ENCODE results near the gene FAM13A.

Gene FAM13A

DNA sequence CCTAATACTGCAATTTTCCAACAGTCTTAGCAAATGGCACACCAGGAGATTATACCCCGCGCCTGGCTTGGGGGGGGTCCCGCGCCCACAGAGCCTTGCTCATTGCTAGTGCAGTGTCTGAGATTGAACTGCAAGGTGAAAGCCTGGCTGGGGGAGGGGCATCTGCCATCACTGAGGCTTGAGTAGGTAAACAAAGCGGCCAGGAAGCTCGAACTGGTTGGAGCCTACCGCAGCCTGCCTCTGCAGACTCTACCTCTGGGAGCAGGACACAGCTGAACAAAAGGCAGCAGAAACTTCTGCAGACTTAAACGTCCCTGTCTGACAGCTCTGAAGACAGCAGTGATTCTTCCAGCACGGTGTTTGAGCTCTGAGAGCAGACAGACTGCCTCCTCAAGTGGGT is 186.6 kb downstream of the FAM13A start:
- H3K79me2 ChIP-seq (ENCODE audit: insufficient read depth, low read length), result no peaks in the 10 kb centered on the region

DNA sequence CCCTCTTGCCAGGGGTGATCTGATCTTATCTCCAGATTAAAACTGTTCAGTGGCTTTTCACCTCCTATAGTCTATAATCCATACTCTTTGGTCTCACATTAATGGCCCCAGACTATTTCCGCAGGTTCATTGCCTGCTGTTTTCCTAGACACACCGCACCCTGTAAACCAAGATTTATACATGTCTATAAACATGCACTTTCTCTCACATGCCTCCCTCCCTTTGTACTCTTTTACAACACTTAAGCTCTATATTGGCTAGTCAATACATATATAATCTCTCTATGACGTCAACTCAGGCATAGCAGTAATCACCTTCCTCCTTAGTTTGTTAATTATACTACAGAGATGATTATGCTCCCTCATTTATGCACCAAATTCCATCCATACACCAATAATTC is 188.5 kb downstream of the FAM13A start:
- Histone ChIP-seq H3K36me3 (ENCODE audit: low read length) (no peaks in the 10 kb centered on the region), H3K27ac (ENCODE audit: low read depth, low read length) (no peak overlapping the region), H3K4me3 (ENCODE audit: insufficient read depth, low read length, poor library complexity, severe bottlenecking) (no peak overlapping the region), H3K9me3 (ENCODE audit: insufficient read depth, low read length) (no peaks in the 10 kb centered on the region), H3K9me2 (replicated peaks; ENCODE audit: insufficient read depth, low read length) (no peaks in the 10 kb centered on the region), H4K20me1 (ENCODE audit: low read depth, low read length) (no peaks in the 10 kb centered on the region), H3K9ac (ENCODE audit: low read length) (no peak overlapping the region), H3K27me3 (ENCODE audit: low read length) (no peaks in the 10 kb centered on the region), H3K79me2 (ENCODE audit: insufficient read depth, low read length) (no peaks in the 10 kb centered on the region), H3F3A (ENCODE audit: insufficient read depth) (no peaks in the 10 kb centered on the region), H3K4me2 (ENCODE audit: low read depth, low read length, poor library complexity, severe bottlenecking) (no peak overlapping the region), H2AFZ (ENCODE audit: low read depth, low read length, severe bottlenecking) (no peak overlapping the region)
- TF ChIP-seq, protein P1, sequence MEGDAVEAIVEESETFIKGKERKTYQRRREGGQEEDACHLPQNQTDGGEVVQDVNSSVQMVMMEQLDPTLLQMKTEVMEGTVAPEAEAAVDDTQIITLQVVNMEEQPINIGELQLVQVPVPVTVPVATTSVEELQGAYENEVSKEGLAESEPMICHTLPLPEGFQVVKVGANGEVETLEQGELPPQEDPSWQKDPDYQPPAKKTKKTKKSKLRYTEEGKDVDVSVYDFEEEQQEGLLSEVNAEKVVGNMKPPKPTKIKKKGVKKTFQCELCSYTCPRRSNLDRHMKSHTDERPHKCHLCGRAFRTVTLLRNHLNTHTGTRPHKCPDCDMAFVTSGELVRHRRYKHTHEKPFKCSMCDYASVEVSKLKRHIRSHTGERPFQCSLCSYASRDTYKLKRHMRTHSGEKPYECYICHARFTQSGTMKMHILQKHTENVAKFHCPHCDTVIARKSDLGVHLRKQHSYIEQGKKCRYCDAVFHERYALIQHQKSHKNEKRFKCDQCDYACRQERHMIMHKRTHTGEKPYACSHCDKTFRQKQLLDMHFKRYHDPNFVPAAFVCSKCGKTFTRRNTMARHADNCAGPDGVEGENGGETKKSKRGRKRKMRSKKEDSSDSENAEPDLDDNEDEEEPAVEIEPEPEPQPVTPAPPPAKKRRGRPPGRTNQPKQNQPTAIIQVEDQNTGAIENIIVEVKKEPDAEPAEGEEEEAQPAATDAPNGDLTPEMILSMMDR (IDR thresholded peaks at IDR 0.05; ENCODE audit: insufficient read depth, low read length, poor library complexity, severe bottlenecking), result no peak
- no peak for TF ChIP-seq EZH2phosphoT487 (conservative IDR thresholded peaks at IDR 0.05; ENCODE audit: low read length)

More for the DNA sequence above, 186.6 kb downstream of the FAM13A start:
- Histone ChIP-seq H3K9me2 (replicated peaks; ENCODE audit: insufficient read depth, low read length) (no peaks in the 10 kb centered on the region), H4K20me1 (ENCODE audit: low read depth, low read length) (no peaks in the 10 kb centered on the region), H3K9ac (ENCODE audit: low read length) (no peak overlapping the region), H3K36me3 (ENCODE audit: low read length) (no peaks in the 10 kb centered on the region), H3F3A (ENCODE audit: insufficient read depth) (no peaks in the 10 kb centered on the region), H2AFZ (ENCODE audit: low read depth, low read length, severe bottlenecking) (no peak overlapping the region), H3K27ac (ENCODE audit: low read depth, low read length) (no peak overlapping the region), H3K4me2 (ENCODE audit: low read depth, low read length, poor library complexity, severe bottlenecking) (no peak overlapping the region), H3K4me3 (ENCODE audit: insufficient read depth, low read length, poor library complexity, severe bottlenecking) (no peak overlapping the region), H3K9me3 (ENCODE audit: insufficient read depth, low read length) (no peaks in the 10 kb centered on the region), H3K27me3 (ENCODE audit: low read length) (no peaks in the 10 kb centered on the region)
- TF ChIP-seq, protein P1 (IDR thresholded peaks at IDR 0.05; ENCODE audit: insufficient read depth, low read length, poor library complexity, severe bottlenecking), result no peak
- TF ChIP-seq EZH2phosphoT487 (conservative IDR thresholded peaks at IDR 0.05; ENCODE audit: low read length), result no peak

DNA sequence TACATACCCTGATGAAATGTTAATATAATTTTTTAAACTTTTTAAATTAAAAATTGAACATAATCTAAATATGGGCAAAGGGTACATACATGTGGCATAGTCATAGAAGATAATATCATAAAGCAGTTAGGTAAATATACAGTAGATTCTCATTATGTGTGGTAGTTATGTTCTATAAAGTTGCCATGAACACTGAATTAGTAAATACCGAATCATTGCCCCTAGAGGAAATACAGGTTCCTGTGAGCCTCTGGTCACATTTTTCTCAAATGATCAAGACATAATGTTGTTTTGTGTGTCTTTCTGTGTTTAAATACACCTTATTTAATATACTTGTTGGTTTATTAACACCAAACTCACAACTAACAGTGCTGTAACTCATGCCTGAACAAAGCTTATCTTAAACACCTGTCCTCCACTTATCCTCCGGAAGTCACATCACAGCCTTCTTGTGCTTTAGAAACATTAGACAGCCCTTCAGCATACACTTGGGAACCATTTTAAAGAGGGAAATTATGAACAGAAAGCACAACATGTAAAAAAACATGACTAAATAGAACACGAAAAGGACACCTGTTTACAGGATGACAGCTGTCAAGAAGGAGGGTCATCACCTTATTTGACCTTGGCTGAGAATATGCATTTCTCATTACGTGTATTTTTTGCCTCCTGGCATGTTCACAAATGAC is 190.0 kb downstream of the FAM13A start:
- Histone ChIP-seq H3K27ac (ENCODE audit: low read depth, low read length) (no peak overlapping the region), H3K36me3 (ENCODE audit: low read length) (no peaks in the 10 kb centered on the region), H3K4me2 (ENCODE audit: low read depth, low read length, poor library complexity, severe bottlenecking) (no peak overlapping the region), H4K20me1 (ENCODE audit: low read depth, low read length) (no peaks in the 10 kb centered on the region), H3F3A (ENCODE audit: insufficient read depth) (no peaks in the 10 kb centered on the region), H3K4me3 (ENCODE audit: insufficient read depth, low read length, poor library complexity, severe bottlenecking) (no peak overlapping the region), H3K9me3 (ENCODE audit: insufficient read depth, low read length) (no peaks in the 10 kb centered on the region), H3K27me3 (ENCODE audit: low read length) (no peaks in the 10 kb centered on the region), H3K79me2 (ENCODE audit: insufficient read depth, low read length) (no peaks in the 10 kb centered on the region), H3K9me2 (replicated peaks; ENCODE audit: insufficient read depth, low read length) (no peaks in the 10 kb centered on the region), H2AFZ (ENCODE audit: low read depth, low read length, severe bottlenecking) (no peak overlapping the region), H3K9ac (ENCODE audit: low read length) (no peak overlapping the region)
- TF ChIP-seq, protein P1 (IDR thresholded peaks at IDR 0.05; ENCODE audit: insufficient read depth, low read length, poor library complexity, severe bottlenecking), result no peak
- TF ChIP-seq EZH2phosphoT487 (conservative IDR thresholded peaks at IDR 0.05; ENCODE audit: low read length), result no peak
